Dendritic cell treated with granulocyte-macrophage colony-stimulating factor and Interleukin-4, amounts not matched to agents 40 ng/mL and 50 ng/mL, for 4 days (primary cell): Measurements from ENCODE around the gene ENO2.
A peak's percentile ranks its signal among the peaks of the same experiment; 100 is the strongest.
"Not testable (repeated sequence)": the region's sequence is repeated elsewhere in the genome, so short reads cannot be mapped to it uniquely, and the experiment has no call there.

Experiments used
- H3K27ac Mint-ChIP-seq: one replicate; pipeline ENCODE4 v1.8.0; 2022; ENCODE audit warnings: mild to moderate bottlenecking, mixed read lengths
- H3K27me3 Mint-ChIP-seq: one replicate; pipeline ENCODE4 v1.8.0; 2022; ENCODE audit warnings: mild to moderate bottlenecking, mixed read lengths
- H3K36me3 Mint-ChIP-seq: one replicate; pipeline ENCODE4 v1.8.0; 2022; ENCODE audit warnings: low read depth, mixed read lengths
- H3K4me1 Mint-ChIP-seq: one replicate; pipeline ENCODE4 v1.8.0; 2022; ENCODE audit warnings: low read depth, mixed read lengths
- H3K4me3 Mint-ChIP-seq: one replicate; pipeline ENCODE4 v1.8.0; 2022; ENCODE audit warnings: mild to moderate bottlenecking, moderate library complexity, mixed read lengths
- H3K9me3 Mint-ChIP-seq: one replicate; pipeline ENCODE4 v1.8.0; 2022; ENCODE audit warnings: mixed read lengths
- intact Hi-C: fragments of 100-400 bp; cut with micrococcal nuclease; formaldehyde crosslinking; loops from one replicate; pipeline ENCODE4 v1.15.0; 2022

The ENO2 gene

DNA sequence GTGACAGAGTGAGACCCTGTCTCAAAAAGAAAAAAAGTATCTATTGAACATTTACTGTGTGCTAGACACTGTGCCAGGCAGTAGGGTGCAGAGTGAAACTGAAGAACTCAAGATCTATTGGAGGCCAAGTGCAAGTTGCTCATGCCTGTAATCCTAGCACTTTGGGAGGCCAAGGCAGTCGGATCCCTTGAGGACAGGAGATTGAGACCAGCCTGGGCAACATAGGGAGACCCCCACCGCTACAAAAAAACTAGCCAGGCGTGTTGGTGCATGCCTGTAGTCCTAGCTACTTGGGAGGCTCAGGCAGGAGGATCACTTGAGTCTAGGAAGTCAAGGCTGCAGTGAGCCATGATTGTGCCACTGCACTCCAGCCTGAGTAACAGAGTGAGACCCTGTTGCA is 21.7 kb upstream of the ENO2 start:
- H3K27ac Mint-ChIP-seq, H3K36me3 Mint-ChIP-seq, H3K27me3 Mint-ChIP-seq, intact Hi-C loops, H3K9me3 Mint-ChIP-seq, H3K4me3 Mint-ChIP-seq: not testable (repeated sequence)
- H3K4me1 Mint-ChIP-seq: peaks cover 35% of the 10 kb centered on the region

DNA sequence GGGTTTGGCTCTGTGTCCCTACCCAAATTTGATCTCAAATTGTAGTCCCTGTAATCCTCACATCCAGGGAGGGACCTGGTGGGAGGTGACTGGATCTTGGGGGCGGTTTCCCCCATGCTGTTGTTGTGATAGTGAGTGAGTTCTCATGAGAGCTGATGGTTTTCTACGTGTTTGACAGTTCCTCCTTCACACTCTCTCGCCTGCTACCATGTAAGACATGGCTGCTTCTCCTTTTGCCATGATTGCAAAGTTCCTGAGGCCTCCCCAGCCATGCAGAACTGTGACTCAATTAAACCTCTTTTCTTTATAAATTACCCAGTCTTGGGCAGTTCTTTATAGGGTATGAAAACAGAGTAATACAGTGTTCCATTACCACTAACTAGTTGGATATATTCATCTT is 20.1 kb upstream of the ENO2 start:
- intact Hi-C loops: no loop called here
- no peaks in the 10 kb centered on the region for H3K9me3 Mint-ChIP-seq
- no peaks in the 10 kb centered on the region for H3K36me3 Mint-ChIP-seq
- H3K27me3 Mint-ChIP-seq: no peaks in the 10 kb centered on the region
- H3K27ac Mint-ChIP-seq: peak overlapping the region; percentile 30
- no peak overlapping the region for H3K4me3 Mint-ChIP-seq
- H3K4me1 Mint-ChIP-seq: peaks cover 37% of the 10 kb centered on the region

DNA sequence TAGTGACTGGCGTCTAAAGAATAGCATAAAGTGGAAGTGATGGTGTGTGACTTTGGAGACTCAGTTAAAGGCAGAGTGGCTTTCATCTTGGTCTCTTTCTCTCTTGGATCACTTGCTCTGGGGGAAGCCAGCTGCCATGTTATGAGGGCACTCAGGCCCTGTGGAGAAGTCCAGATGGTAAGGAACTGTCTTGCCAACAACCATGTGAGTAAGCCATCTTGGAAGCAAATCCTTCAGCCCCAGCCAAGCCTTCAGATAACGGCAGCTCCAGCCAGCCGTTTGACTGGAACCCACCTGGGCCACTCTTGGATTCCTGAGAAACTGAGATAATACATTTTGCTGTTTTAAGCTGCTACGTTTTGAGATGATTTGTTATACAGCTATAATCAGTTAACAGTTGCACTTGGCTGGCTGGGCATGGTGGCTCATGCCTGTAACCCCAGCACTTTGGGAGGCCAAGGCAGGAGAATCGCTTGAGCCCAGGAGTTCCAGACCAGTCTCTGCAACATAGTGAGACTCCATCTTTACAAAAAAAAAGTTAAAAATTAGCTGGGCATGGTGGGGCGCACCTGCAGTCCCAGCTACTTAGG is 17.4 kb upstream of the ENO2 start:
- Mint-ChIP-seq H3K4me1 (peaks cover 28% of the 10 kb centered on the region), H3K9me3 (no peaks in the 10 kb centered on the region), H3K27me3 (no peaks in the 10 kb centered on the region), H3K27ac (no peak overlapping the region), H3K4me3 (no peak overlapping the region), H3K36me3 (no peaks in the 10 kb centered on the region)
- intact Hi-C loops: no loop called here

DNA sequence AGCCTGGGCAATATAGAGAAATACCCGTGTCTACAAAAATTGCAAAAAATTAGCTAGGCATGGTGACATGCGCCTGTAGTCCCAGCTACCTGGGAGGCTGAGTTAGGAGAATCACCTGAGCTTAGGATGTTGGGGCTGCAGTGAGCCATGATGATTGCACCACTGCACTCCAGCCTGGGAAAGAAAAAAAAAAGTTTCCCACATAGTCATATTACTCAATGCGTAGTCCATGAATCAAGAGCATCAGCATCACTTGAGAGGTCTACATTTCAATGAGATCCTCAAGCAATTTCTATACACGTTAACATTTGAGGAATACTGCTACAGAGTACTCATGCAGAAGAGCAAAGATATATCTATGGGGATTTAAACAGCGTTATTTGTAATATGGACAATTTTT is 15.0 kb upstream of the ENO2 start:
- intact Hi-C loops: no loop called here
- Mint-ChIP-seq H3K9me3 (no peaks in the 10 kb centered on the region), H3K27me3 (no peaks in the 10 kb centered on the region), H3K27ac (peak overlapping the region; percentile 62), H3K36me3 (no peaks in the 10 kb centered on the region), H3K4me3 (no peak overlapping the region), H3K4me1 (peaks cover 23% of the 10 kb centered on the region)

DNA sequence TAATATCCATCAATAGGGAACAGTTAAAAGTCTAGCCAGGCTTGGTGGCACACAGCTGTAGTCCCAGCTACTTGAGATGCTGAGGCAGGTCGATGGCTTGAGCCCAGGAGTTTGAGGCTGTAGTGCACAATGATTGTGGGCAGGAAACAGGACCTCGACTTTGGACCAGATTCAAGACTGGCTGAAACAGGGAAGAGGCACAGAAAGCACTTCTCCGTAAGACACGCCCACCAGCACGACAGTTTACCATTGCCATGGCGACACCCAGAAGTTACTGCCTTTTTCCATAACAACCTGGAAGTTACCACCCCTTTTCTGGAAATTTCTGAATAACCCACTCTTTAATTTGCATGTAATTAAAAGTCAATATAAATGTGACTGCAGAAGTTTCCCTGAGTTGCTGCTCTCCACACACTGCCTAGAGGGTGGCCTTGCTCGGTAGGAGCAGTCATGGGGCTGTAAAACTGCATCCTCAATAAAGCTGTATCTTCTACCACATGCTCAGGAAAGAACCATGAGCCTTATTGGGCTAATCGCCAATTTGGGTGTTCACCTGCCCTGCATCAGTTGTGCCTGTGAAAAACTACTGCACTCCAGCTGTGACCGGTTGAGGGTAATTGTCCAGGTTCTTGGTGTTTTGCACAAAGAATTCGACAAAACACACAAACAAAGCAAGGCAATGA is 14.4 kb upstream of the ENO2 start:
- Mint-ChIP-seq H3K27ac (peak overlapping the region; percentile 62), H3K4me1 (peaks cover 17% of the 10 kb centered on the region), H3K36me3 (no peaks in the 10 kb centered on the region), H3K27me3 (no peaks in the 10 kb centered on the region), H3K9me3 (no peaks in the 10 kb centered on the region), H3K4me3 (peak overlapping the region; percentile 9)
- intact Hi-C loops: no loop called here

DNA sequence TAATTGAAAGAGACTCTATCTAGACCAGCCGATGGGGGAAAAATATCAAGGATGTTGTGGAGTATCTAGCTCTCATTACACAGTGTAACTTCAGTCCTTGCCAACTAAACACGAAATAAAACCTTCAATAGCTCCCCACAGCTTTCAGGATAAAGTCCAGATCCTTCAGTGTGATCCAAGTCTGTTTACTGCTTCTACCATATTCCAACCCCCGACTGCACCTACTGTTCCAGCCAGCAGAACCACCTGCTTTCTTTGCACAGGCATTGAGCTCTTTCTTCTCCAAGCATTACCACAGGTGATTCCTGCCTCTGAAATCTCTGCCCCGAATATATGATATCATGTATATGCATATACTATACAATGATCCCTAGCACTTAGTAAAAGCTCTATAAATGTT is 11.9 kb upstream of the ENO2 start:
- Mint-ChIP-seq H3K27ac (no peak overlapping the region), H3K4me3 (no peak overlapping the region), H3K9me3 (no peaks in the 10 kb centered on the region), H3K36me3 (peaks cover under 1% of the 10 kb centered on the region), H3K27me3 (no peaks in the 10 kb centered on the region), H3K4me1 (peaks cover 11% of the 10 kb centered on the region)
- intact Hi-C loops: no loop called here

DNA sequence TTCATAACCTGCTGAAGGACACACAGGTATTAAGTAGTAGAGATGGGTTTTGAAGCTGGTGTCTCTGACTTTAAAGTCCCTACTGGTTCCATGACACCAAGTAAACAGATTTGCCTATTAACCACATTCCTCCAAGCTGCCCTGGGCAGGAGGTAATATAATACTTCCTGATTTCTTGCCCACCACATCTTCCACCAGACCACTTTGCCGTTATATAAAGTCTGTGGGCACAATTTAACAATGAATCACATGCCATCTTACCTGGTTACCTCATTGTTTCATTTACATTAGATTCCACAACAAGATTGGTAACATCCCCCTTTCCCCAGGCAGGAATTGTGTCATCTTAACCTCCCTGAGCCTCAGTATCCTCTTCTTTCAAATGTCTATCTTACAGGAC is 10.7 kb upstream of the ENO2 start:
- peaks cover 11% of the 10 kb centered on the region for H3K4me1 Mint-ChIP-seq
- intact Hi-C loops: loop anchor here (1.0 kb wide), 1 partner anchor 12 kb away; no protein-coding TSS in a partner anchor
- H3K36me3 Mint-ChIP-seq: peaks cover 7% of the 10 kb centered on the region
- H3K9me3 Mint-ChIP-seq: no peaks in the 10 kb centered on the region
- H3K4me3 Mint-ChIP-seq: no peak overlapping the region
- no peaks in the 10 kb centered on the region for H3K27me3 Mint-ChIP-seq
- H3K27ac Mint-ChIP-seq: no peak overlapping the region

DNA sequence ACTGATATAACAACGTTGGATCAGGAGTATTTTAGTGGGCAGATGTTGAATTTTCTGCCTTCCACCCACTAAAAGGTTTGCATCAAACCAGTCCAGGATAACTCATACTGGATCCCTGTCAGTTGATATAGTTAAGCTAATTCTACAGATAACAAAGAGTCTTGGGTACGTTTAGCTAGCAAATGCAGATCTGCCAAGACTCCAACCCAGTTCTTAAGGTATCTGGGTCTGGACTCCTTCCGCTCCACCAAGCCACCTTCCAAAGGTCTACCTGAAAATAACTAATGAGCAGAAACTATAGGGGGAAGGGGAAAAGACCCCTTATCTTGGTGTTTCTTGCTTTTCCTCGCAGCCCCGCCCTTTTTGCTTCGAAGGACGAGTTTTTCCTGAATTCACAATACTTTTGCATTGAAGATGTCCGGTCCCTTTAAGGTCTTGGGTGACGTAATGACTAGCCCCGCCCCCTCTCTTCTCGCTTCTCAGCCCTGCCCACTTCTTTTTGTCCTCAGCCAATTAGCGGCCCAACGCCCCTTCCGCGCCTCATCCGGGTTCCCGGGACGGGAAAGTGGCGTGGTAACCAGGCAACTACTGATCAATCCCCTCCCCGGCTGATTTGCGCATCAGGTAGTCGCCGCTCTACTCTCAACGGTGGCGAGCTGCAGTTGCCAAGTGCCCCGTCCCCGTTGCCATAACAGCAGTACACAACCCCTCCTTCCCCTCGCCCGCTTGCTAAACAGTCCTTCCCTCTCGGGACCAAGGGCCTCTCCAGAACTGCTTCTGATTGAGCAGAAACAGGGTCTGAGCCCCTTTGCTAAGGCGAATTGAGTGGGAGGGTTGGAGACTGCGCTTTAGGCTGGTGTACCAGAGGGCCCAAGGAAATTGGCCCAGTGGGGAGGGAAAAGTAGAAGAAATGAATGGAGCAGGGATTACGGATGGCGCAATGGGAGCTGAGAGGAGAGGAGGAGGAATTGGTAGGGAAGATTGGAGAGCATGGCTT is 9.8 kb upstream of the ENO2 start, which contains the start of gene LRRC23:
Gene LRRC23 (plus strand): TSS at position 543 of the 997 bp plus-strand sequence. CDS start 812 bp downstream, outside the sequence.
- intact Hi-C loops: loop anchor here (1.0 kb wide), 1 partner anchor 13 kb away; no protein-coding TSS in a partner anchor
- peaks cover 7% of the 10 kb centered on the region for H3K36me3 Mint-ChIP-seq
- H3K4me3 Mint-ChIP-seq: no peak within 1 kb of the TSS
- peaks cover under 1% of the 10 kb centered on the region for H3K27me3 Mint-ChIP-seq
- peaks cover 8% of the 10 kb centered on the region for H3K4me1 Mint-ChIP-seq
- H3K9me3 Mint-ChIP-seq: no peaks in the 10 kb centered on the region
- H3K27ac Mint-ChIP-seq: no peak within 1 kb of the TSS

DNA sequence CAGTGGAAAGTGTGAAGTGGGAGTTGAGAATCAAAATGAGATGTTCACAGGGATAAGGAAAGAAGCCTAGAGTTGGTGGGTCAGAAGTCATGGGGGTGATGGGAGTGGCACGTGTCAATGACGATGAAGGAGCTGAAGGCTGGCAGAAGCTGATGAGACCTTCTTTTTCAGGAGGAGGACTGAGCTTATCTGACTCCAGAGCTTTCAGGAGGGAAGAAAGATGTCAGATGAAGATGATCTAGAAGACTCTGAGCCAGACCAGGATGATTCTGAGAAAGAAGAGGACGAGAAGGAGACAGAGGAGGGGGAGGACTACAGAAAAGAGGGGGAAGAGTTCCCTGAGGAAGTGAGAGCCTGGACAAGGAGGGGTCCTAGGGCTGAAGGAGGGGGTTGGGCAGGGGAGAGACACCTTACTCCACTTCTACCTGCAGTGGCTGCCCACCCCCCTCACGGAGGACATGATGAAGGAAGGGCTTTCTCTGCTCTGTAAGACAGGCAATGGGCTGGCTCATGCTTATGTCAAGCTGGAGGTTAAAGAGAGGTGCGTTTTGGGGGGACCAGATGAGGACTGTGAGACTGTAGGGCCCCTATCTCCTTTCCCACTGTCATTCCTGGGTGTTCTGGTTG is 8.9 kb upstream of the ENO2 start:
- no peak overlapping the region for H3K4me3 Mint-ChIP-seq
- intact Hi-C loops: no loop called here
- H3K27ac Mint-ChIP-seq: no peak overlapping the region
- peaks cover 7% of the 10 kb centered on the region for H3K36me3 Mint-ChIP-seq
- H3K27me3 Mint-ChIP-seq: peaks cover 4% of the 10 kb centered on the region
- peaks cover 5% of the 10 kb centered on the region for H3K4me1 Mint-ChIP-seq
- H3K9me3 Mint-ChIP-seq: no peaks in the 10 kb centered on the region

DNA sequence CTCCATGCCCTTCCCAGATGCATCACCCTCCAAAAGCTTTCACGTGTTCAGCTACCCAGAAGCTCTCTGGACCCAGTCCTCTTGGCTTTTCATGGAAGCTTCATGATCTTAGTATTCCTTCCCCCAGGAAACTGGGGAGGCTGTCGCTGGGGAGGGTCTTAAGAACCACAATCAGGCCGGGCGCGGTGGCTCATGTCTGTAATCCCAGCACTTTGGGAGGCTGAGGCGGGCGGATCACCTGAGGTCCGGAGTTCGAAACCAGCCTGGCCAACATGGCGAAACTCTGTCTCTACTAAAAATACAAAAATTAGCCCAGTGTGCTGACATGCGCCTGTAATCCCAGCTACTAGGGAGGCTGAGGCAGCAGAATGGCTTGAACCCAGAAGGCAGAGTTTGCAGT is 6.2 kb upstream of the ENO2 start:
- peaks cover 23% of the 10 kb centered on the region for H3K27me3 Mint-ChIP-seq
- H3K27ac Mint-ChIP-seq, intact Hi-C loops, H3K4me3 Mint-ChIP-seq, H3K36me3 Mint-ChIP-seq, H3K9me3 Mint-ChIP-seq: not testable (repeated sequence)
- H3K4me1 Mint-ChIP-seq: peaks cover 11% of the 10 kb centered on the region

DNA sequence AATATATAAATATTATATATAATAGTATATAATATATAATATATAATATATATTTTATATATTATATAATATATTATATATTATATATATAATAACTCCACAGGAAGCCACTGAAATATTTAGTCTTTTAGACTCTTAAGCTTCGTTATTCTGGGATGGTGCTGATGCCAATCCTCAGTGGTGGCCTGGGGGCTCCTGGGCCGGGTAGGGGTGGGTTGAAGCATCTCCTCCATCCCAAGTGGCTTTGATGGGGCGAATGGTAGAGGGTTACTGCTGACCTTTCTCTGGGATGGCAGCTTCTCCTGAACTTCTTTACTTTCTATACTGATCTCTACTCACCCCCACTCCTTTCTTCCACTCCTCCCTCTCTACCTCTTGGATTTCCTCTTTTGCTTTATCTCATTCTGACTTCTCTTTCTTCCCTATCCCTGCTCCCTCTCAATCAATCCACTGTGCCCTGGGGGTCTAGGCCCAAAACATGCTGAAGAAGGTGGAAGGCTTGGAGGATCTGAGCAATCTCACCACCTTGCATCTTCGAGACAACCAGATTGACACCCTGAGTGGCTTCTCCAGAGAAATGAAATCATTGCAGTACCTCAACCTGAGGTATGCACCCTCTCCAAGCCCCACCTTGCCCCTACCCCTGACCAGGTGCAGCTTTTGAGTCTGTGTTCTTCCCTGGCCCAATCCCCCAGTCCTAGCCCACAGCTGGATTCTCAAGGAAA is 4.8 kb upstream of the ENO2 start:
- Mint-ChIP-seq H3K27ac (no peak overlapping the region), H3K4me1 (peaks cover 24% of the 10 kb centered on the region), H3K27me3 (peaks cover 36% of the 10 kb centered on the region), H3K36me3 (peaks cover 7% of the 10 kb centered on the region), H3K4me3 (no peak overlapping the region), H3K9me3 (no peaks in the 10 kb centered on the region)
- intact Hi-C loops: no loop called here

DNA sequence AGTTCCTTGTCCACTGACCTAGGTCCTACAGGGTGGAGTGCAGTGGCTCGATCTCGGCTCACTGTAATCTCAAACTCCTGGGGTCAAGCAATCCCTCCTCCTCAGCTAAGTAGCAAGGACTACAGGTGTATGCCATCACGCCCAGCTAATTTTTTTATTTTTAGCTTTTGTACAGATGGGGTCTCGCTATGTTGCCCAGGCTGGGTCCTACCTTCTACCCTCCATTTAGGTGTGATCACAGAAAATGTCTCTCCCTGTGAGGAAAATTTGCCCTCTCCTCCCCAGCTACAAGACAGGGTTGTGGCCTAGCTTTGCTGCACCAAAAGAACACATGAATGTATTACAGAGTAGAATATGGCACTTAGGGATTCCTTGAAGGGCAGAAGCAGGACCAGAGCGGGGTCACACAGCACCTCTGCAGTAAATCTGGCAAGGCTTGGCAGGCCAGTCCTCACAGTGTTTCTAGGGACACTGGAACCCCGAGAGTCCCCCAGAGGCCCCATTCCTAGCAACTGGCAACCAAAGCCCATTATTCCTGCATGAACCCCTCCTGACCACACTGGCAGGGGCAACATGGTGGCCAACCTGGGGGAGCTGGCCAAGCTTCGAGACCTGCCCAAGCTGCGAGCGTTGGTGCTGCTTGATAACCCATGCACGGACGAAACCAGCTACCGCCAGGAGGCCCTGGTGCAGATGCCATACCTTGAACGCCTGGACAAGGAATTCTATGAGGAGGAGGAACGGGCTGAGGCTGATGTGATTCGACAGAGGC is 2.0 kb upstream of the ENO2 start:
- peaks cover 7% of the 10 kb centered on the region for H3K36me3 Mint-ChIP-seq
- H3K4me3 Mint-ChIP-seq: no peak overlapping the region
- peaks cover 64% of the 10 kb centered on the region for H3K27me3 Mint-ChIP-seq
- intact Hi-C loops: no loop called here
- no peak overlapping the region for H3K27ac Mint-ChIP-seq
- peaks cover 44% of the 10 kb centered on the region for H3K4me1 Mint-ChIP-seq
- no peaks in the 10 kb centered on the region for H3K9me3 Mint-ChIP-seq
